ENCODE results near the gene NPTX1.

The NPTX1 gene

DNA sequence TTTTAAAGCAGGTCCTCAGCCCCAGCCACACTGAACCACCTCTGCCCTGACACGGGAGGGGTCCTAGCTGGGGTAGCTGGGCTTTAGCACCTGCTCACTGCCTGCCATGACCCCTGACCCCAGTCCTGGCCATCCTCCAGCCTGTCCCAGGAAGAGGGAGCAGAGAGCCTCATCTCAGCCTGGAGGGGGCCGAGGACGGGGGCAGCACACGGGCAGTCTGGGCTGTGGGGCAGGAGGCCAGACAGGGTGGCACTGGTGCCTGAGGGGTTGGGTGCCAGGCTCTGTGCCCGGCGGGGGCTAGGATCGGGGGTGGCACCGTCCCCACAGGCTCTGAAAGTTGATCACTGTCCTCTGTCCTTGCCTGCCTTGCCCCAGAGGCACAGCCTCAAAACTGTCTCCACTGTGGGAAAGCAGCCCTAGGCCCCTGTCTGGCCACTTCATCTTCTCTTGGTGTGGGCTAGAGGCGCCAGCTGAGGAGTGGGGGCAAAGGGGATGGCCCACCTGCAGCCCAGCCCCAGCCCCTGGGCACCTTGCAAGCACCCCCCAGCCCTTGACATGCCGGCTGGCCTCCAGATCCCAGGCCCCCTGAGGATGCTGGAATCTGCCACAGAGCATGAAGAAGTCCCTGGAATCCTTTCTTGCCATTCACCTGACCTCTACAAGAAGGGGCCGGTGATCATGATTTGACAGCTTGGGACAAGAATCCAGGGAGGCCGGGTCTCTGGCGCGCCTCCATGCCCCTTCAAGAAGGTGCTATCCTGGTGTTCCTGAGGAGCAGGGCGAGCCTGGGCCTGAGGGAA is 45.8 kb downstream of the NPTX1 start:
- POLR2A ChIA-PET: interaction anchor here (0.6 to 1.2 kb wide), 2 partner anchors 24 to 115 kb away, joined by 3 to 6 read pairs; no protein-coding TSS in a partner anchor
- CTCF ChIA-PET: no interaction called here
- DNase-seq (ENCODE audit: extremely low spot score): no peak
- no peak for TF ChIP-seq TARDBP (IDR thresholded peaks at IDR 0.05)
- TF ChIP-seq SP1 (IDR thresholded peaks at IDR 0.05): no peak
- no peak for TF ChIP-seq CTBP1 (IDR thresholded peaks at IDR 0.05; ENCODE audit: borderline replicate concordance)
- TF ChIP-seq FOXM1 (IDR thresholded peaks at IDR 0.05; ENCODE audit: borderline replicate concordance): no peak
- TF ChIP-seq FOXK2 (IDR thresholded peaks at IDR 0.05): no peak
- no peak for TF ChIP-seq ZNF384 (IDR thresholded peaks at IDR 0.05)
- TF ChIP-seq ARNT (IDR thresholded peaks at IDR 0.05): no peak
- no peak for TF ChIP-seq HDGF (IDR thresholded peaks at IDR 0.05; ENCODE audit: borderline replicate concordance)
- TF ChIP-seq, protein P1, sequence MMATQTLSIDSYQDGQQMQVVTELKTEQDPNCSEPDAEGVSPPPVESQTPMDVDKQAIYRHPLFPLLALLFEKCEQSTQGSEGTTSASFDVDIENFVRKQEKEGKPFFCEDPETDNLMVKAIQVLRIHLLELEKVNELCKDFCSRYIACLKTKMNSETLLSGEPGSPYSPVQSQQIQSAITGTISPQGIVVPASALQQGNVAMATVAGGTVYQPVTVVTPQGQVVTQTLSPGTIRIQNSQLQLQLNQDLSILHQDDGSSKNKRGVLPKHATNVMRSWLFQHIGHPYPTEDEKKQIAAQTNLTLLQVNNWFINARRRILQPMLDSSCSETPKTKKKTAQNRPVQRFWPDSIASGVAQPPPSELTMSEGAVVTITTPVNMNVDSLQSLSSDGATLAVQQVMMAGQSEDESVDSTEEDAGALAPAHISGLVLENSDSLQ (IDR thresholded peaks at IDR 0.05): no peak

GRCh38 chr17:80429356-80430275 is 46.8 kb downstream of the NPTX1 start:
- TF ChIP-seq TARDBP (IDR thresholded peaks at IDR 0.05) (no peak), BHLHE40 (IDR thresholded peaks at IDR 0.05; ENCODE audit: borderline replicate concordance) (no peak), ZNF384 (IDR thresholded peaks at IDR 0.05) (no peak), ARNT (IDR thresholded peaks at IDR 0.05) (no peak), CTBP1 (IDR thresholded peaks at IDR 0.05; ENCODE audit: borderline replicate concordance) (no peak), ELF4 (IDR thresholded peaks at IDR 0.05) (no peak), FOXK2 (IDR thresholded peaks at IDR 0.05) (no peak), HDGF (IDR thresholded peaks at IDR 0.05; ENCODE audit: borderline replicate concordance) (no peak)
- TF ChIP-seq, protein P1 (IDR thresholded peaks at IDR 0.05): no peak
- POLR2A ChIA-PET: interaction anchor here (0.6 to 1.2 kb wide), 2 partner anchors 25 to 116 kb away, joined by 3 to 6 read pairs; no protein-coding TSS in a partner anchor
- CTCF ChIA-PET: no interaction called here
- no peak for DNase-seq (ENCODE audit: extremely low spot score)

GRCh38 chr17:80428796-80429195 is 47.6 kb downstream of the NPTX1 start:
- TF ChIP-seq CTBP1 (IDR thresholded peaks at IDR 0.05; ENCODE audit: borderline replicate concordance) (no peak), FOXM1 (IDR thresholded peaks at IDR 0.05; ENCODE audit: borderline replicate concordance) (no peak)
- POLR2A ChIA-PET: interaction anchor here (1.6 kb wide), 1 partner anchor 26 kb away, joined by 7 read pairs; no protein-coding TSS in a partner anchor
- DNase-seq (ENCODE audit: extremely low spot score): no peak
- CTCF ChIA-PET: interaction anchor here (0.6 kb wide), 1 partner anchor 675 kb away, joined by 3 read pairs; no protein-coding TSS in a partner anchor

DNA sequence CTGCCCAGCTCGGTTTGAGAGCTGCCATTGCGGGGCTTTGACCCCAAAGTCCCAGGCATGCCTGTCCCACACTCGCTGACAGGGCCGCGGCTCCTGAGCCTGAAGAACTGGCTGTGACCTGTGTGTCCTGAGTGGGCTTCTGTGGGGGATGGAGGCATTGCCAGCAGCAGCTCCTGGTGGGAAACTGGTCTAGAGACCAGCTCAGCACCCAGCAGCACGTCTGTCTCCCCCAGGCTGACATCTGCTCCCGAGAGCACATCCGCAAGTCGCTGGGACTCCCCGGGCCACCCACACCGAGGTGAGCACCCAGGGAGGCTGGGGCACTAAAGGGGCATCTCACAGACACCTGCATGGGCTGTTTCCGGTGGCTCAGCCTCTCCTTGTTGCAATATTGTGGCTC is 48.0 kb downstream of the NPTX1 start:
- ChIA-PET CTCF (interaction anchor here (0.6 to 1.5 kb wide), 3 partner anchors 12 to 676 kb away, joined by 3 to 4 read pairs (median 3); no protein-coding TSS in a partner anchor), POLR2A (interaction anchor here (1.6 kb wide), 1 partner anchor 27 kb away, joined by 7 read pairs; no protein-coding TSS in a partner anchor)
- TF ChIP-seq TARDBP (IDR thresholded peaks at IDR 0.05) (no peak), SP1 (IDR thresholded peaks at IDR 0.05) (no peak), ZNF384 (IDR thresholded peaks at IDR 0.05) (no peak), FOXA1 (IDR thresholded peaks at IDR 0.05) (no peak)
- TF ChIP-seq, protein P1 (IDR thresholded peaks at IDR 0.05): no peak
- DNase-seq (ENCODE audit: extremely low spot score): no peak

DNA sequence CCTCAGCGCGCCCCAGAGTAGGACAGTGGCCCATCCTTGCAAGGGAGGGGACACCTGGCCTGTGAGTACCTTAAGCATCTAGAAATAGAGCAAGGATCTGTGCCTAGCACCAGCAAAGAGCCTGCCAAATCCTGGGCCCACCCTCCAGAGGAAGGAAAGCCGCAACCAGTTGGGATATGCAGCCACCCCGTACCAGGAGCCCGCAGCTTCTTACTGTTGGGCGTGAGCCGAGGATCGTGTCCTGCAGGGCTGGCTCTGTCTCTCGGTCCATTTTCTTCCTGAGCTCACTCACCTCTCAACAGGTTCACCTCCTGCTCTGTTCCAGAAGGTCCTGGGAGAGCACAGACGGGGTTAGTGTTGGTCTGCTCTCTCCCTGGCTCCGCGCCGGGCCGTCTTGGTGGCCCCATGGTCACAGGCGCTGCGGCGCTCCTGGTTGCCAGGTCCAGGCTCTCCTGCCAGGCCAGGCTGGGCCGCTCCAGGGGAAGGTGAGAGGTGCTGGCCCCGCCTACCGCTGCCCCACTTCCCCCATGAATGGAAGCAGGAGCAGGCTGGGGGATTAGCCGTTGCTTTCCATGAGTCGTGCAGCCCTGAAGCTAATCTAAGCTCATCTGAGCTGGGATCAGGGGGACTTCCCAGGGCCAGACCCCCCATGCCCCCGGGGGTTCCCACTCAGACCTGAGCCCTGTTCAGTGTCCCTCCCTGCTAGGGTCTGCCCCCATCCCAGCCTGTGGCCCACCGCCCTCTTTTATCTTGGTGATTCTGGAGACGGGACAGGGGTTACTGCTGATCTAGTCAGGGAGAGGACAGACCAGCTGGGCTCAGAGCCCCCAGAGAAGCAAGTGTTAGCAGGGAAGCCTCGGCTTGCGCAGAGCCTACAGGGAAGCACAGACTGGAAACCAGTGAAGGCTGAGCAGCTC is 48.8 kb downstream of the NPTX1 start:
- no peak for DNase-seq (ENCODE audit: extremely low spot score)
- POLR2A ChIA-PET: interaction anchor here (1.6 kb wide), 1 partner anchor 27 kb away, joined by 7 read pairs; no protein-coding TSS in a partner anchor
- TF ChIP-seq SUZ12 (IDR thresholded peaks at IDR 0.05) (no peak), ZNF384 (IDR thresholded peaks at IDR 0.05) (no peak), TARDBP (IDR thresholded peaks at IDR 0.05) (no peak), FOXA1 (IDR thresholded peaks at IDR 0.05) (no peak)
- TF ChIP-seq, protein P1 (IDR thresholded peaks at IDR 0.05): no peak
- CTCF ChIA-PET: interaction anchor here (0.6 to 1.5 kb wide), 10 partner anchors 10 to 551 kb away, joined by 3 to 5 read pairs (median 4); no protein-coding TSS in a partner anchor

Measured in HEK293T (cell line).